ENCODE data around the gene NTRK2.
A peak's percentile ranks its signal among the peaks of the same experiment; 100 is the strongest.

NTRK2 gene

GRCh38 chr9:84742261-84742660, 72.7 kb downstream of the NTRK2 start:
- no peak for DNase-seq

- DNase-seq, result no peak
Observed at GRCh38 chr9:84744195-84744594, 74.7 kb downstream of the NTRK2 start.

GRCh38 chr9:84744726-84745125, 75.2 kb downstream of the NTRK2 start:
- no peak for DNase-seq

GRCh38 chr9:84748112-84748511, 78.6 kb downstream of the NTRK2 start:
- no peak for DNase-seq

GRCh38 chr9:84750152-84750865, 80.8 kb downstream of the NTRK2 start:
- DNase-seq, result no peak

- DNase-seq, result peak; percentile 8
Observed at GRCh38 chr9:84751921-84752320, 82.4 kb downstream of the NTRK2 start.

- DNase-seq, result no peak
Observed at GRCh38 chr9:84754461-84754860, 84.9 kb downstream of the NTRK2 start.

GRCh38 chr9:84754881-84755280, 85.4 kb downstream of the NTRK2 start:
- DNase-seq, result no peak

GRCh38 chr9:84755380-84755779, 85.9 kb downstream of the NTRK2 start:
- DNase-seq, result no peak

- DNase-seq, result no peak
Observed at GRCh38 chr9:84756171-84756570, 86.6 kb downstream of the NTRK2 start.

- DNase-seq, result no peak
Observed at GRCh38 chr9:84756731-84757130, 87.2 kb downstream of the NTRK2 start.

GRCh38 chr9:84758817-84759216, 89.3 kb downstream of the NTRK2 start:
- DNase-seq, result no peak

- peak; percentile 37 for DNase-seq
Observed at GRCh38 chr9:84759300-84759750, 89.8 kb downstream of the NTRK2 start.

GRCh38 chr9:84759804-84760203, 90.3 kb downstream of the NTRK2 start:
- no peak for DNase-seq

GRCh38 chr9:84761137-84761808, 91.7 kb downstream of the NTRK2 start:
- no peak for DNase-seq

GRCh38 chr9:84772511-84772910, 103.0 kb downstream of the NTRK2 start:
- DNase-seq, result no peak

- no peak for DNase-seq
Observed at GRCh38 chr9:84773022-84773421, 103.5 kb downstream of the NTRK2 start.

GRCh38 chr9:84775056-84775643, 105.6 kb downstream of the NTRK2 start:
- no peak for DNase-seq

GRCh38 chr9:84778570-84778969, 109.0 kb downstream of the NTRK2 start:
- DNase-seq, result no peak

GRCh38 chr9:84779883-84780282, 110.4 kb downstream of the NTRK2 start:
- DNase-seq, result no peak

- no peak for DNase-seq
Observed at GRCh38 chr9:84780385-84780784, 110.9 kb downstream of the NTRK2 start.

GRCh38 chr9:84781458-84781857, 111.9 kb downstream of the NTRK2 start:
- DNase-seq, result peak; percentile 24

- DNase-seq, result no peak
Observed at GRCh38 chr9:84781931-84782866, 112.7 kb downstream of the NTRK2 start.

All from CD4-positive, alpha-beta T cell treated with Interleukin-21 for 1 hour (primary cell).